Right atrium auricular region (tissue), 2 donors: ENCODE results near the gene ATP1B3. TPM values are rescaled to one million over a fixed set of nuclear protein-coding genes. Genes with fewer than 3 reads are reported as not detected.

Source experiments
- total RNA-seq, 2 donors: library from RNA; depleted of rRNA; stranded (reverse); fragments of >200 nt; gene quantifications; one replicate each; pipeline ENCODE4 v1.1.0, GENCODE V29; 2016

The ATP1B3 gene
- total RNA-seq, 2 donors from 2014 or later: 33.7 to 44.7 TPM

Other genes with a start within 250 kb of the ATP1B3 start
- 10 to 100 TPM; 64.9 to 81.2 TPM for gene RNF7, start 138.3 kb upstream of the ATP1B3 start, total RNA-seq
- gene GRK7, start 113.2 kb upstream of the ATP1B3 start, total RNA-seq: under 1 TPM in 1 of 2 donors, not detected in 1; 0.12 TPM